GM12878 (cell line): ENCODE data around the gene WNT11. TPM values are rescaled to one million over a fixed set of nuclear protein-coding genes. Genes with fewer than 3 reads are reported as not detected.

ENCODE experiments used
- ATAC-seq: fragments of 200-7000 bp; cut with Tn5 transposase; 3 replicates; pipeline ENCODE4 v1.9.1; 2020; ENCODE audit warnings: mild to moderate bottlenecking, moderate library complexity
- BruUV-seq: library from RNA; stranded (reverse); fragments of 400-500 nt; replicated peaks from 2 replicates; lab custom pipeline; 2021; lab: Mats Ljungman, UMichigan
- CTCF ChIA-PET: fragments of 300-600 bp; sonication (Branson Sonifier 250); formaldehyde crosslinking; extraction: SDS; loops from one replicate; lab custom pipeline; 2021; ENCODE audit warnings: inconsistent platforms; lab: Yijun Ruan, JAX
- POLR2A ChIA-PET: fragments of 350-600 bp; formaldehyde crosslinking; extraction: SDS; loops from one replicate; lab custom pipeline; 2021; ENCODE audit warnings: inconsistent platforms; lab: Charles Lee
- RAD21 ChIA-PET: fragments of 300-600 bp; sonication (Branson Sonifier 250); formaldehyde crosslinking; loops from one replicate; lab custom pipeline; 2023; ENCODE audit warnings: antibody characterized with exemption; ENCODE audit not compliant: unreplicated experiment; lab: Charles Lee
- SMC1A ChIA-PET: fragments of 300-600 bp; sonication (Branson Sonifier 250); formaldehyde crosslinking; loops from one replicate; lab custom pipeline; 2023; ENCODE audit not compliant: unreplicated experiment, uncharacterized antibody; lab: Charles Lee
- DNase-seq: peaks from one replicate; pipeline ENCODE4 v3.0.0-alpha.2; 2011; ENCODE audit warnings: low read depth, low spot score
- FAIRE-seq: peaks from 3 replicates; lab custom pipeline; 2011; peaks lifted over from hg19 to GRCh38; lab: Jason Lieb, UNC
- H2AFZ ChIP-seq: 2 replicates; pipeline ENCODE4 v1.6.0; 2011; ENCODE audit warnings: low read depth, low read length, control low read depth; ENCODE audit not compliant: control insufficient read depth
- H3K27ac ChIP-seq: 2 replicates; pipeline ENCODE4 v1.5.1; 2011; ENCODE audit warnings: control low read depth; ENCODE audit not compliant: control insufficient read depth, insufficient read depth
- H3K27me3 ChIP-seq, 2 experiments: replicated peaks in 1 of 2; 2 replicates each; pipeline versions ENCODE4 v1.6.0 to v1.6.1; 2011; ENCODE audit warnings: low read length in 1 of 2; ENCODE audit not compliant: control insufficient read depth in 2 of 2, insufficient read depth in 2 of 2
- H3K36me3 ChIP-seq, 2 experiments: 2 replicates each; pipeline ENCODE4 v1.5.1; 2011; ENCODE audit warnings: low read length in 1 of 2; ENCODE audit not compliant: control insufficient read depth in 2 of 2, insufficient read depth in 2 of 2
- H3K4me1 ChIP-seq: 2 replicates; pipeline ENCODE4 v1.6.1; 2011; ENCODE audit warnings: mild to moderate bottlenecking, low read length, moderate library complexity, mixed read lengths; ENCODE audit not compliant: control insufficient read depth, insufficient read depth
- H3K4me2 ChIP-seq: 2 replicates; pipeline ENCODE4 v1.6.0; 2011; ENCODE audit warnings: control low read depth; ENCODE audit not compliant: control insufficient read depth, insufficient read depth
- H3K4me3 ChIP-seq: fragments of 200-600 bp; sonication (generic); 2 replicates; pipeline ENCODE4 v1.5.1; 2016
- H3K79me2 ChIP-seq: 2 replicates; pipeline ENCODE4 v1.6.0; 2011; ENCODE audit warnings: low read length; ENCODE audit not compliant: control insufficient read depth, insufficient read depth
- H3K9ac ChIP-seq: 2 replicates; pipeline ENCODE4 v1.8.0; 2011; ENCODE audit warnings: low read length, control low read depth, mixed read lengths; ENCODE audit not compliant: control insufficient read depth, insufficient read depth
- H3K9me3 ChIP-seq: replicated peaks from 3 replicates; pipeline ENCODE4 v1.5.1; 2011; ENCODE audit warnings: mild to moderate bottlenecking, low read length; ENCODE audit not compliant: control insufficient read depth, insufficient read depth
- H4K20me1 ChIP-seq: 2 replicates; pipeline ENCODE4 v1.6.0; 2011; ENCODE audit not compliant: control insufficient read depth, insufficient read depth
- IRF5 ChIP-seq: fragments of 450-650 bp; IDR thresholded peaks from 2 replicates; pipeline ENCODE4 v1.6.1; 2017; ENCODE audit warnings: borderline replicate concordance
- KDM1A ChIP-seq: fragments of 200-600 bp; sonication (generic); IDR thresholded peaks from 2 replicates; pipeline ENCODE4 v1.6.1; 2016; ENCODE audit warnings: borderline replicate concordance
- MTA2 ChIP-seq: fragments of 450-650 bp; IDR thresholded peaks from 2 replicates; pipeline ENCODE4 v1.6.1; 2016; ENCODE audit warnings: low read depth, mild to moderate bottlenecking, moderate library complexity
- RCOR1 ChIP-seq: conservative IDR thresholded peaks from 2 replicates; pipeline ENCODE4 v1.6.1; 2012; ENCODE audit warnings: low read depth, low read length, improper control_type of control experiment
- RUNX3 ChIP-seq: IDR thresholded peaks from 2 replicates; pipeline ENCODE4 v1.6.1; 2012; ENCODE audit warnings: low read length, inconsistent platforms
- SREBF1 ChIP-seq: IDR thresholded peaks from 2 replicates; pipeline ENCODE4 v1.6.1; 2012; ENCODE audit warnings: mild to moderate bottlenecking, low read length
- TBL1XR1 ChIP-seq: IDR thresholded peaks from 2 replicates; pipeline ENCODE4 v1.6.1; 2012; ENCODE audit warnings: low read depth, low read length, improper control_type of control experiment
- TCF3 ChIP-seq: IDR thresholded peaks from 2 replicates; pipeline ENCODE4 v1.6.1; 2012; ENCODE audit warnings: low read depth, mild to moderate bottlenecking, low read length, borderline replicate concordance; ENCODE audit not compliant: insufficient read depth
- YY1 ChIP-seq: IDR thresholded peaks from 2 replicates; pipeline ENCODE4 v1.6.1; 2011; ENCODE audit warnings: low read depth, mild to moderate bottlenecking, low read length
- ZNF622 ChIP-seq: fragments of 450-650 bp; IDR thresholded peaks from 2 replicates; pipeline ENCODE4 v1.6.1; 2017; ENCODE audit warnings: mild to moderate bottlenecking, inconsistent platforms
- WGBS: methylation state at CpG from one replicate; pipeline ENCODE4 v1.1.6; 2016; ENCODE audit warnings: low lambda C conversion rate; ENCODE audit not compliant: insufficient replicate concordance, insufficient coverage; ENCODE audit errors: missing lambda C conversion rate; 5-methylcytosine and 5-hydroxymethylcytosine counted together
- in situ Hi-C: fragments of 300-500 bp; cut with MboI; formaldehyde crosslinking; loops from 9 replicates; pipeline ENCODE4 v1.14.3; 2018; ENCODE audit warnings: mixed read lengths
- intact Hi-C: fragments of 100-400 bp; cut with micrococcal nuclease; formaldehyde crosslinking; loops from one replicate; pipeline ENCODE4 v1.14.2; 2022; ENCODE audit not compliant: unreplicated experiment
- polyA plus RNA-seq, 11 experiments: library from polyadenylated mRNA; depleted of rRNA in 4 of 11; unstranded in 6 of 11; stranded (reverse) in 5 of 11; fragments of >200 nt; fragmentation: Nextera tagmentation in 4 of 11; fragmentation: Illumina TruSeq in 1 of 11; extraction: Ambion mirVana in 4 of 11; extraction: Trizol in 1 of 11; gene quantifications; 1 replicate in 1 of 11; 2 replicates in 10 of 11; pipeline versions ENCODE4 v1.2.1 to v1.2.3, GENCODE V29; 2011 to 2016; ENCODE audit warnings: inconsistent platforms in 2 of 11, missing spikeins in 2 of 11, low read depth in 1 of 11
- total RNA-seq, 4 experiments: library from RNA; depleted of rRNA in 3 of 4; stranded (reverse); fragments of >200 nt in 3 of 4; fragmentation: Illumina TruSeq in 1 of 4; extraction: Trizol in 1 of 4; gene quantifications; 2 replicates each; pipeline versions ENCODE4 v1.2.1 to v1.2.3, GENCODE V29; 2013 to 2021

The WNT11 gene
- total and polyA plus RNA-seq, 10 of the 15 experiments (the other 5 are each of a cell fraction or from before 2014, with no cell fraction given) = 0.05 to 0.19 TPM; not detected in 8

- Histone ChIP-seq H3K4me2 (no peak overlapping the region), H3K4me1 (peaks cover 9% of the 10 kb centered on the region), H3K27me3 (no peaks in the 10 kb centered on the region; a peak in 1 of 4 replicates), H2AFZ (no peak overlapping the region), H3K9ac (no peak overlapping the region)
- in situ Hi-C loops (no loop called here), intact Hi-C loops (no loop called here)
- ChIA-PET CTCF (interaction anchor here (0.8 to 1.1 kb wide), 2 partner anchors 50 to 285 kb away, joined by 3 to 4 read pairs; no protein-coding TSS in a partner anchor), RAD21 (no interaction called here)
- no peak for TF ChIP-seq TBL1XR1
- TF ChIP-seq MTA2 = no peak
- no peak for TF ChIP-seq TCF3
- no peak for TF ChIP-seq SREBF1
- TF ChIP-seq YY1 = no peak
- TF ChIP-seq KDM1A = no peak
- TF ChIP-seq RUNX3 = no peak
- TF ChIP-seq RCOR1 = no peak
- TF ChIP-seq IRF5 = no peak
- TF ChIP-seq ZNF622 = no peak
- TF ChIP-seq, all 136 proteins: peak for 0
- H3K9me3 ChIP-seq = no peaks in the 10 kb centered on the region
- ATAC-seq = no peak
- WGBS = 61% methylated on average over 7 of the region's 7 CpGs
- no peaks in the 10 kb centered on the region for H4K20me1 ChIP-seq
- DNase-seq = no peak
- H3K36me3 ChIP-seq = no peaks in the 10 kb centered on the region
- no peak overlapping the region for H3K27ac ChIP-seq
- FAIRE-seq = no peak
- POLR2A ChIA-PET = no interaction called here
- BruUV-seq = no TSS peak
- no peaks in the 10 kb centered on the region for H3K79me2 ChIP-seq
- H3K4me3 ChIP-seq = no peak overlapping the region
- SMC1A ChIA-PET = interaction anchor here (1.5 kb wide), 1 partner anchor 50 kb away, joined by 4 read pairs; no protein-coding TSS in a partner anchor
Observed at GRCh38 chr11:76157891-76158290, 48.4 kb downstream of the WNT11 start.
